COLO668 (cell line): ENCODE data around the gene PSPH.
"Not testable (repeated sequence)": the region's sequence is repeated elsewhere in the genome, so short reads cannot be mapped to it uniquely, and the experiment has no call there.

ENCODE experiments used
- DNase-seq: peaks from one replicate; lab custom pipeline; 2025; ENCODE audit not compliant: unreplicated experiment; lab: John Stamatoyannopoulos, UW

PSPH gene

DNA sequence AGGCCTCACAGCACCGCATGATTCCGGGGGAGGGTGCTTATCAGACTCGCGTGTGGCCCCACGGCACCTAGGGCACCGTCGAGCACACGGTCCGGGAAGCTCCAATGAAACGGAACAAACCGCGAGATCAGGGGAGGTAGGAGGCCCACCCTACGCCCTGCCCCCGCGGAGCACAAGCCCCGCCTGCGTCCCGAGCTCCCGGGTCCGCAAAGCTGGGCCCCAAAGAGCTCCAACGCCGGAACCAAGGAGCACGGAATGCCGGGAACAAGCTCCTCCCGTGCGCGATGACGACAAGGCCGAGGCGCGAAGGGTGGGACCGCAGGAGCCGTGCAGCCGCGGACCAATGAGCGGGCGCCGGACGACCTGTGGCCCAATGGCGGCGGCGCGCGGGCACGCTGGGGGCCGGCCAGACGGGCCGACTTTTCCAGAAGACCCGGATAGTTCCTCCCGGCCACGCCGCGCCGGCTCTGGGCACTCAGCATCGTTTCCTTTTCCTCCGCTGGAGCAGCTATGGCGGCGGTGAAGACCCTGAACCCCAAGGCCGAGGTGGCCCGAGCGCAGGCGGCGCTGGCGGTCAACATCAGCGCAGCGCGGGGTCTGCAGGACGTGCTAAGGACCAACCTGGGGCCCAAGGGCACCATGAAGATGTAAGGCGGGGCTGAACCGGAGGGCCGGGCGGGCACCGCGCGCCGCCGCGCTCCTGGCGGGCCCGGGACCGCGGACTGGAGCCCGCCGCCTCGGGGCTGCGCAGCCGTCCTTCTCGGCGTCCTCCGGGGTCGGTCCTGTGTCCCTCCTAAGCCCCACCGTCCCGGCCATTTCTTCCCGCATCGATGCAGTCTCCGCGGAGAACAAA is at the start of gene PSPH, which contains the start of gene CCT6A:
TSS of gene PSPH (minus strand) at position 106 of the 853 bp plus-strand sequence. CDS start 30,232 bp downstream, outside the sequence.
TSS of gene CCT6A (plus strand) at position 427 of the 853 bp plus-strand sequence. CDS start at position 511, 84 bp downstream.
- peak; percentile 99 for DNase-seq

DNA sequence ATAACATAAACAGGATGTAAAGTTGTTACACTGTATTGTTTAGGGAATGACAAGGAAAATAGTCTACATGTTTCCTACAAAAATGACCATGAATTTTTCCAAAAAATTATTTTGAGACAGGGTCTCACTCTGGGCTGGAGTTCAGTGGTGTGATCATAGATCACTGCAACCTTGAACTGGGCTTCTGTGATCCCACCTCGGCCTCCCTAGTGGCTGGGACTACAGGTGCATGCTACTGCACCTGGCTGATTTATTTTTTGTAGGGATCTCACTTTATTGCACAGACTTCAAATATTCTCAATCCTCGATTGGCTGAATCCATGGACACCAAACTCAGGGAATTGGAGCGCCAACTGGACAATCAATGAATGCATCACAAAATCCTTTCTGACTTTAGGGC is 48.4 kb upstream of the PSPH start:
- DNase-seq: no peak

DNA sequence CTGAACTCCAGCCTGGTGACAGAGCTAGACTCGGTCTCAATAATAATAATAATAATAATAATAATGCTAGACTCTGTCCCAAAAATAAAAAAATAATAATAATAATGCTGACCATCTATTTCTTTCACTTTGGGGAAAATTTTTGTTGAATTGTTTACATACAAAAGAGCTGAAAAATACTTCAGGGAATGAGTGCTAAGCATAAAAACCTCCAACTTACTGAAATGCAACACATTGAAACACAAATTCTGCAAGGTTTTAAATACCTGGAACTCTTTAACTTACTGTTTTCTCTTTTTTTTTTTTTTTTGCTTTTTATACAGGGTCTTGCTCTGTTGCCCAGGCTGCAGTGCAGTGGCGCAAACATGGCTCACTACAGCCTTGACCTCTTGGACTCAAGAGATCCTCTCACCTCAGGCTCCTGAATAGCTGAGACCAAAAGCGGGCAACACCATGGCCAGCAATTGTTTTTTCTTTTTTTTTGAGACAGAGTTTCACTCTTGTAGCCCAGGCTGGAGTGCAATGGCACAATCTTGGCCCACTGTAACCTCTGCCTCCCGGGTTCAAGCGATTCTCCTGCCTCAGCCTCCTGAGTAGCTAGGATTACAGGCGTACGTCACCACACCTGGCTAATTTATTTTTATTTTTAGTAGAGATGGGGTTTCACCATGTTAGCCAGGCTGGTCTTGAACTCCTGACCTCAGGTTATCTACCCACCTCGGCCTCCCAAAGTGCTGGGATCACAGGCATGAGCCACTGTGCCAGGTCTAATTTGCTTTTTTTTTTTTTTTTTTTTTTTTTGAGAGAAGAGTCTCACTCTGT is 47.2 kb upstream of the PSPH start:
- DNase-seq: not testable (repeated sequence)

DNA sequence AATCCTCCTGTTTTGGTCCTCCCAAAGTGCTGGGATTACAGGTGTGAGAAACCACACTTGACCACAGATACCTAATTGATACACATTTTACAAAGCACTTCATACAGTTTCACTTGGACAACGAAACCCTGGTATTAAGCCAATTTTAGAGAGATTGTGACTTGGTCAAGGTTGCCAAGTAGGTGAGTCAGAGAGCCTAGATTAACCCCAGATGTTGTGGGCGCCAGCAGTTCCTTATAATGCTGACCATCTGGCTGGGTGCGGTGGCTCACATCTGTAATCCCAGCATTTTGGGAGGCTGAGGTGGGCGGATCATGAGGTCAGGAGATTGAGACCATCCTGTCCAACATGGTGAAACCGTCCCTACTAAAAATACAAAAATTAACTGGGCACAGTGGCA is 46.5 kb upstream of the PSPH start:
- no peak for DNase-seq

DNA sequence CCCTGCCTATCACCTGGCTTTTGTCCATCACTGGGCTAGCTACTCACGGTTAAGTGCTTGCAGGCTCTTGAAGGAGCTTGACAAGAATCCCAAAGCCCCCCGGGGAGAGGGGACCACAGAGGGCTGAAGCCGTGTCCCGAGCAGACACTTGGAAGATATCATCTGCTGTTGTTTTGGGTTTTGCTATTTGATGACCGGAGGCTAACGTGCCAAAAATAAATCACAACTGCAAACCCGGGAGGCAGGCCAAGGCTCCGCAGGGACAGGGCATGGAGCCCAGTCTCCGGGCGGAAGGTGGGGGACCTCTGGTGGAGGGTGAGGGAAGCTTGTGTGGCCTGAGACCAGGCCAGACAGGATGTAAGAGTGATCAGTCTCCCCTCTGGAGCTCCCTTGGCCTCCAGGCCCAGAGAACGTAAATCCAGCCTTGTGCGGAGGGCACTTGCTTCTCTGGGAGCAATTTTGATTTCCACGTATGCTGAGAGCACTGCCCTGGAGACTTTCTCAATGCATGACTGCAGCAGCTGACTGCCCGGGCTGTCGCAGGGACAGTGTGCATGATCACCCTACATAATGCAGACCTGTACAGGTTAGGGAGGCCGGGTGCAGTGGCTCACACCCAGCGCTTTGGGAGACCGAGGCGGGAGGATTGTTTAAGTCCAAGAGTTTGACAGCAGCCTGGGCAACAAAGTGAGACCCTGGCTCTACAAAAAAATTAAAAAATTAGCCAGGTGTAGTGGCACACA is 41.7 kb upstream of the PSPH start, which contains the start of gene PHKG1:
TSS of gene PHKG1 (minus strand) at position 164 of the 743 bp plus-strand sequence. CDS start 4,011 bp downstream, outside the sequence.
- DNase-seq: peak; percentile 29

DNA sequence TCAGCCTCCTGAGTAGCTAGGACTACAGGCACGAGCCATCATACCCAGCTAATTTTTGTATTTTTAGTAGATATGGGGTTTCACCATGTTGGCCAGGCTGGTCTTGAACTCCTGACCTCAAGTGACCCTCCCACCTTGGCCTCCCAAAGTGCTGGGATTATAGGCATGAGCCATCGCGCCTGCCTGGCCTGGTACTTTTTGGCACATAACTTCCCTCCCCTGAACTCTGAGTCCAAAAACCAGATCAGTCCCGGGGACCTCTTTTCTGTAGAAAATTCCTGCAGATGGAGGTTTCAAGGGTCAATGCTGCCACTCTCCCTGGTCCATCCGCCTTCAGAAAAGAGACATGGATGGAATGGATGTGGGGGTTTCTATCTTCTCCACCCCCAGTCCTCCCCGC is 41.1 kb upstream of the PSPH start:
- DNase-seq: not testable (repeated sequence)

DNA sequence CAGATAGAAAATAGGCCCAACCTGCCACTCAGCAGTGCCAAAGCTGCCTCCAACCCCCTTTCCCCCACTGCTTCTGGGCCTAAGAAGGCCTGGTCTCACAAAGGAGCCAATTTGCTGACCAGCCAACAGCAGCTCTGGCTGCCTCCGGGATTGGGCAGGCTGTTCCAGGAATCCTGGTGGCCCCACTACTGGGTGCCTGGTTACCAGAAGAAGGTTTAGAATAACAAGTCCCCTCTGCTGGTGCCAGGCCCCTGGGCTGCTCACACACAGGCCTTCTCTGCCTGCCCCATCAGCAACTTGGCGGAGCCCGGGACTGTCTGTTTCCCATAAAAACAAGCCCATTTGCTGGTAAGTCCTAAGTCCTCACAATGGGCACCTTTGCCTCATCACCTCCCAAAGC is 40.3 kb upstream of the PSPH start:
- DNase-seq: no peak

DNA sequence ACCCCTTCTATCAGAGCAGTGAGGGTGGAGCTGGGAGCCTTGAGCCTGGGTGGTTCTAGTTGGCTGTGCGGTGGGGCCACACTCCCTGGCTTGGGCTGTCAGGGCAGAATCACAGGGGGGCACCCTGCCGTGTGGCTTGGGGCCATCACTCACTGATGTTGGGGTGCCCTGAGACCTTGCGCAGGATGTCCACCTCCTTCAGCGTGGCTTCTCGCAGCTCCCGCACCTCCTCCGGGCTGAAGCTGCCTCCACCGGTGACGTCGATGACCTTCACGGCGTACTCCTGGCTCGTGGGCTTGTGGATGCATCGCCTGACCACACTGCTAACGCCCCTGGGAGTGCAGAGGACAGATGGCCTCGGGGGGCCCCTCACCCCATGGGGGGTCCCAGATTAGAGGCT is 36.2 kb upstream of the PSPH start:
- DNase-seq: no peak

DNA sequence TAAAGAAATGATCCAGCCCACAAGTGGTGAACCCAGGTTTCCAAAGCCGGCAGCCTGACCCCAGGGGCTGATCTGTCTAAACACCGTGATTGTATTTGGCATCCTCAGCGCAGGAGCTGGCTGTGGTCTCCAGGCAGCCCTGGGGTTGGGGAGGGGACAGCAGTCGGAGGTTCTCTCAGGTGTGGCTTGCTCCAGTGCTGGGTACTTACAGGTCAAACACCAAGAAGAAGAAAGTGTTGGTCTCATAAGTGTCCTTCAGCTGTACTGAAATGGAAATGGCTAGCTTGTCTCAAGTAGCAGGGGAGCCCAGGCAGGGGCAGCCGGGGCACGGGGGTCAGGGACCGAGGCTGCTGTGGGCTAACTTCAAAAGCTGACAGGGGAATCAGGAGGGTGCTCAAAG is 35.5 kb upstream of the PSPH start:
- no peak for DNase-seq

DNA sequence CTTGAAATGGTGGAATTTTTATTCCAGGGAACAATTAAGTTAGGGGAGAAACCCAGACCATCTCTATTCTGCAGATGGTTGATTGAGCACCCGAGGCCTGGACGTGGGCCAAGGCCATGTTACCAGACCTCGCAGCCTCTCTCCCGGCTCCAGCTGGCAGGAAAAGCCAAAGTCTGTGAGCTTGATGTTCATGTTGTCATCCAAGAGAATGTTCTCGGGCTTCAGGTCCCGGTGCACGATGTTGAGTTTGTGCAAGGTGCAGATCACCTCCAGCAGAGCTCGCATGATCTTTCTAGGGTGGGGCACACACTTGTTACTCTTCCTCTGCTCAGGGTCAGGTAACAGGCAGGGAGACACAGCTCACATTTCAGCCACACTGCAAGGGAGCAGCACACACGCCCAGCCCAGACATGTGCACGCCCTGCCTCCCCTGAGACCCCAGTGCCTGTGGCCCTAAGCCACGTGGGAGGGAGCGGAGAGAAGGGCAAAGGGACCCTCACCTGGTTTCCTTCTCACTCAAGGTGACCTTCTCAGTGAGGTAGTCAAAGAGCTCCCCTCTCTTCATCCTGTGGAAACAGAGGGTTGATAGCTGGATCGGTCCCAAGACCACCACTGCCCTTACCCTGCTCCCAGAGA is 32.0 kb upstream of the PSPH start:
- peak; percentile 66 for DNase-seq

DNA sequence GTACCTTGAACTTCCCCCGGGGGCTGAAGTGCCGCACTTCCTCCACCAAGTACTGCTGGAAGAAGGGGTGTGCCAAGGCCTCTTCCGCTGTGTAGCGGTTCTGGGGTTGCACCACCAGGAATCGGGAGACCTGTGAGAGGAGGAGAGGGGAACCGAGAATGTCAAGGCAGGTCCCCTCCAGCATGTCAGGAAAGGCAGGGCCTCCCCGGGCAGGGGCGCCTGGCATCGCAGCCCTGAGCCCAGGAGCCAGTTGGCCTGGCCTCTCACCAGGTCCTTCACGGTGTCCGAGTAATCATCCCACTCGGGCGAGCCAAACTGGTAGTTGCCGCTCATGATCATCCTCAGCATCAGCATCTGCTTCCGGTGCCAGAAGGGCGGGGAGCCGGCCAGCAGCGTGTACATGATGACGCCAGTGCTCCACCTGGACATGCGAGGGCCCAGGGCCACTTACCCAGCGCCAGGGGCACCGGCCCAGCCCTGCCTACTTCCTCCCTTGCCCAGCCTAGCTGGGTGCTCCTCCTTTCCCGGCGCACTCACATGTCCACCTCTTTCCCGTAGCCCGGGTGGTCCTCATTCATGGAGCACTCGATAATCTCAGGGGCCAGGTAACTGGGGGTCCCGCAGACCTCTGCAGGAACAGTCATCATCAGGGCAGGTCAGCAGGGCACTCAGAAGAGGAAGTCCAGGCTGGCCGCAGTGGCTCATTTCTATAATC is 30.5 kb upstream of the PSPH start:
- DNase-seq: no peak

DNA sequence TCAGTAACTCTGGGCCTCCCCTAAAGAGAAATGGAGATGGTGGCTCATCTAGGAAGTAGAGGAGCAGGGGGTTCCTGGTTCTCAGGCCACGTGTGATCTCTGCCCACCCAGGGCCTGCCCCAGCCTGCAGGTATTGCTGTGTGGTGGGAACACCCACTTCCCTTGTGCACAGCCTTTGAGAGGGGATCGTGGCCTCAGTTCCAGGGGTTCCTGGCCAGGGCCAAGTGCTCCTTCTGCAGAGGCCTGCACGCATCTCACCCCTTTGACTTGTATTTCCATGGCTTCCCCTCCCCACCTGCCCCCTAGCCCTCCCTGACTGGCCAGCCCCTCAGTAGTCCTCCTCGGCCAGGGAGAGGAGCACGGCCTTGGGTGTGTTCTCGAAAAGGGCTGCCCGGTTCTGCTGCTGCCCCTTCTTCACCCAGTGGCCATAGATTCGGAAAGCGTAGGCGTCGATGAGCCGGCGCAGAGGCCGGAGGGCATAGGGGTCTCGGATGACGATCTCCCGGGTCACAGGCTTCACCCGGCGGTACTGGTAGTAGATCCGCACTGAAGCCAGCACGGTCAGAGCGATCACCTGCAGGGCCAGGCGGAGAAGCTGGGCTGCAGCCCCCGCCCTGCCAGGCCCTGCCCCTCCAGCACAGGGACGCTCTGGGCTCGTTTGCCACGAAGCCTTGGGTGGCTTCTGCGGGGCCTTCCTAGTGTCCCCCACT is 29.6 kb upstream of the PSPH start:
- DNase-seq: not testable (repeated sequence)

DNA sequence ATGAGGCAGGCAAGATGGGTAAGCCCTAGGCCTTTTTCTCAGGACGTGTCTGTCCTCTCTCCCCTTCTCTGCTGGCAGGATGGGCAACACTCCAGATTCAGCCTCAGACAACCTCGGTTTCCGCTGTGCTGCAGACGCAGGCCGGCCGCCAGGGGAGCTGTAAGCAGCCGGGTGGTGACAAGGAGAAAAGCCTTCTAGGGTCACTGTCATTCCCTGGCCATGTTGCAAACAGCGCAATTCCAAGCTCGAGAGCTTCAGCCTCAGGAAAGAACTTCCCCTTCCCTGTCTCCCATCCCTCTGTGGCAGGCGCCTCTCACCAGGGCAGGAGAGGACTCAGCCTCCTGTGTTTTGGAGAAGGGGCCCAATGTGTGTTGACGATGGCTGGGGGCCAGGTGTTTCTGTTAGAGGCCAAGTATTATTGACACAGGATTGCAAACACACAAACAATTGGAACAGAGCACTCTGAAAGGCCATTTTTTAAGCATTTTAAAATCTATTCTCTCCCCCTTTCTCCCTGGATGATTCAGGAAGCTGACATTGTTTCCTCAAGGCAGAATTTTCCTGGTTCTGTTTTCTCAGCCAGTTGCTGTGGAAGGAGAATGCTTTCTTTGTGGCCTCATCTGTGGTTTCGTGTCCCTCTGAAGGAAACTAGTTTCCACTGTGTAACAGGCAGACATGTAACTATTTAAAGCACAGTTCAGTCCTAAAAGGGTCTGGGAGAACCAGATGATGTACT is 28.4 kb upstream of the PSPH start:
- peak; percentile 88 for DNase-seq

DNA sequence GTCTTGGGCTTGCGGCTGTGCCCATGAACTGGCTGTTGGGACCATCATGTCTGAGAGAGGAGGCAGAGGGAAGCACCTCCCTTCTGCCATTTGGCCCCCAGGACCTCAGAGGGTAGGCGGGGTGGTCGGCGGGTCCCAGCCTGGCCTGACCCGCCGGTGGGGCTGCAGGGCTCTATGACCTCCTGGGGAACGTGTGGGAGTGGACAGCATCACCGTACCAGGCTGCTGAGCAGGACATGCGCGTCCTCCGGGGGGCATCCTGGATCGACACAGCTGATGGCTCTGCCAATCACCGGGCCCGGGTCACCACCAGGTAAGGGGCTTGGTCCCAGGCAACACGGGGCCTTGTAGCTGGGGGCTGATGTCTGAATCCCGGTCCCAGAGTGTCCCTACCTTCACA is 27.0 kb upstream of the PSPH start:
- no peak for DNase-seq

DNA sequence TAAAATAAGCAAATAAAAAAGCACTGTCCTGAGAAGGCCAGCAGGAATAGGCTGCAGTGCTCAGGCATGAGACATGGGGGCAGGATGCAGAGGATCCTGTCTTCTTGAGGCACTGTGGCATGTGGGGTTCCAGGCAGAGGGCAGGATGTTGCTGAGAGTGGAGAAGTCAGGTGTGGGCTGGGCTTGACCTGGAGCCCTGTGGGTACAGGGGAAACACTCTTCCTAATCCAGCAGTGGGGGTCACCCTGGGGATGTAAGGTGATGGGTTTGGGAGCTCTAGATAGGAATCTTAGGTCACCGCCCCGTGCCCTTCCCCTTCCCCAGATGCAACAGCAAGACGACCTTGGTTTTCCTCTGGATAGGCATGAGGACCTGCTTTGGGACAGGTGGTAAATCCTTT is 26.4 kb upstream of the PSPH start:
- no peak for DNase-seq

DNA sequence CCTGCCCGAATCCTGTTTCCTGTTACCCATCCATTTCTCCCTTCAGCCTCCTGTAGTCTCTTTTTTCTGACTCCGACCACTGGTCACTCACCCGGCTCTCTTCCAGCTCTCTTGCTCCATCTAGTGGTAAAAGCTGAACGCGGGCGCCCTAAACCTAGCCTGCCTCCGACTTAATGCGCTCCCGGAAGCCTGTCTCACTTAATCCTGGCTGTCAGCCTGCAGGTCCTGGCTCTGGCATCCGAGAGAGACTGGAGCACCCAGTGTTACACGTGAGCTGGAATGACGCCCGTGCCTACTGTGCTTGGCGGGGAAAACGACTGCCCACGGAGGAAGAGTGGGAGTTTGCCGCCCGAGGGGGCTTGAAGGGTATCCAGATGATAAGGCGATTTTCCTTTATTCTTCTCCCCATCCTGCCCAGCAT is 23.1 kb upstream of the PSPH start:
- DNase-seq: peak; percentile 60

DNA sequence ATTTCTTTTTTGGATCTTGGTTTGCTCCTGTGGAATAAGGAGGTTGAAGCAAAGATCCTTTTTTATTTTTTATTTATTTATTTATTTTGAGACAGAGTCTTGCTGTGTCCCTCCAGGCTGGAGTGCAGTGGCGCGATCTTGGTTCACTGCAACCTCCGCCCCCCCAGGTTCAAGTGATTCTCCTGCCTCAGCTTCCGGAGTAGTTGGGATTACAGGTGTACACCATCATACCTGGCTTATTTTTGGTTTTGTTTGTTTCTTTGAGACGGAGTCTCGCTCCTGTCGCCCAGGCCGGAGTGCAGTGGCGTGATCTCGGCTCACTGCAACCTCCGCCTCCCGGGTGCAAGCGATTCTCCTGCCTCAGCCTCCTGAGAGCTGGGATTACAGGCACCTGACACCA is 15.1 kb upstream of the PSPH start:
- DNase-seq: not testable (repeated sequence)

DNA sequence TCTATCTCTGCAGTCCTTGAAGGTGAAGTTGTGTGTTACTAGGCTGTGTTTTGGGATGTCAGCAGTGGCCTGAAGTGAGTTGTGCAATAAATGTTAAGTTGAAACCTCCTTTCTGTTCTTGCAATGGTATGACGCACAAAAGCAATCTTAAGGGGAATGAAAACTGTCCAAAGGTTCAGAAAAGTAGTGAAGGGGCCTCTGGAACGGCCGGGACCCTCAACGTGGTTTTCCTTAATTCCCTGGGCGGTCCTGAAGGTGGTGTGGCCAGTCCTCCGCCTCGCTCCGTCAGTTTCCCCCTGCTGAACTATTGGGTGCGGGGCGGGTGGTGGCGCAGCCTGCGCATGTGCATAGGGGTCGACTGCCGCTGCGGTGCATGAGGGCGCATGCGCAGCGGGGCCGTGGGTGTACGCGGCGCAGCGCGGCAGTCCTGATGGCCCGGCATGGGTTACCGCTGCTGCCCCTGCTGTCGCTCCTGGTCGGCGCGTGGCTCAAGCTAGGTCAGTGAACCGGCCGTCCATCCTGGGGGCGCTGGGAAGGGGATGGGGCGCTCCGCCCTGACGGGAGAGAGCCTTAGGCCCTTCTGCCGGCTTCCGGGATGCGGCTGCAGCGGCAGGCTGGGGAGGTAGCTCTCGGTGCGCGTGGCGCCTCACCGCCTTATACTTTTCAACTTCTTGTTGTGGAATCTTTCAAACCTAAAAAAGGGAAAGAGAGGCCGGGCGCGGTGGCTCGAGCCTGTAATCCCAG is 12.8 kb upstream of the PSPH start, which contains the start of gene SUMF2:
TSS of gene SUMF2 (plus strand) at position 405 of the 744 bp plus-strand sequence. CDS start at position 431, 26 bp downstream.
- DNase-seq: peak; percentile 93
